HAP-1 (cell line): ENCODE results near the gene SBNO2.

ENCODE experiments used
- DNase-seq, 2 experiments: peaks; one replicate each; pipeline ENCODE4 v3.0.0-alpha.2; 2016 to 2020; ENCODE audit warnings: low spot score in 2 of 2
- H3K27me3 ChIP-seq: fragments of 250-450 bp; sonication (Bioruptor Pico); 2 replicates; pipeline ENCODE4 v1.5.1; 2020; ENCODE audit warnings: low read depth, mild to moderate bottlenecking, moderate library complexity
- H3K36me3 ChIP-seq: fragments of 250-450 bp; sonication (Bioruptor Pico); replicated peaks from 2 replicates; pipeline ENCODE4 v1.5.1; 2020; ENCODE audit warnings: mild to moderate bottlenecking
- H3K4me1 ChIP-seq: fragments of 250-450 bp; sonication (Bioruptor Pico); 2 replicates; pipeline ENCODE4 v1.5.1; 2020; ENCODE audit warnings: mild to moderate bottlenecking
- H3K4me3 ChIP-seq: fragments of 250-450 bp; sonication (Bioruptor Pico); 2 replicates; pipeline ENCODE4 v1.5.1; 2020; ENCODE audit warnings: mild to moderate bottlenecking, moderate library complexity
- H3K9me3 ChIP-seq: fragments of 250-450 bp; sonication (Bioruptor Pico); 2 replicates; pipeline ENCODE4 v1.5.1; 2020; ENCODE audit warnings: mild to moderate bottlenecking, moderate library complexity
- in situ Hi-C: fragments of 300-500 bp; cut with MboI; formaldehyde crosslinking; loops from 3 replicates; pipeline ENCODE4 v1.14.3; 2020; ENCODE audit warnings: low sequenced_read_pairs, inconsistent platforms, mixed read lengths

SBNO2 gene

DNA sequence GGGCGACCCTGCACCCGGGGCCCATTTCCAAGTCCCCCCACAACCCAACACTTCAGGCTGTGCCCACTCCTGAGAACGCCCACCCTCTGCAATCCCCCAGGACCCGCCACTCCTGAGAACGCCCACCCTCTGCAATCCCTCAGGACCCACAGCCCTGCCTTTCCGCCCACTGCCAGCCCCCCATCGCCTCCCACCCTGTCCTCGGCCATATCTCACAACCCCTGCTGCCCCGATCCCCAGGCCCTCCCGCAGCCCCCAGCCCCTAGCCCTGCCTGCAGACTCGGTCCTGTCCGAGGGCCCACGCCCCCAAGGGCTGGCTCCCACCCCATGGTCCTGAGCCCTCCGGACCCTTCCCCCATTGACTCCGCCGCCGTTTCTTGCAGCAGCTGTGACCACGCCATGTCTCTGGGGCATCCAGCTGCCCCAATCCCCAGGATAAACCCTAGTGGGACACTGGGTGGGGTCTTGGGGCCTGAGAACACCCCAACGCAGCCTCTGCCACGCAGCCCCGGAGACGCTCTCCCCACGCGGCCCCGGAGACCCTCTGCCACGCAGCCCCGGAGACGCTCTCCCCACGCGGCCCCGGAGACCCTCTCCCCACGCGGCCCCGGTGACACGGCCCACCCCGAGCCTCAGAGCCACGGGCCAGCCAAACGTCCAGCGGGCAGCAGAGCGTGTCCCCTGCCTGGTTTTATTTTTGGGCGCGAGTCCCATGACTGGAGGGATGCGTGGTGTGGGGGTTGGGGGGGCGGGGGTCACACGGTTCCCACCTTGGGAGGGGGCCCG lies 17.0 kb downstream of the SBNO2 start:
- no peaks in the 10 kb centered on the region for H3K4me1 ChIP-seq
- H3K4me3 ChIP-seq = no peak overlapping the region

DNA sequence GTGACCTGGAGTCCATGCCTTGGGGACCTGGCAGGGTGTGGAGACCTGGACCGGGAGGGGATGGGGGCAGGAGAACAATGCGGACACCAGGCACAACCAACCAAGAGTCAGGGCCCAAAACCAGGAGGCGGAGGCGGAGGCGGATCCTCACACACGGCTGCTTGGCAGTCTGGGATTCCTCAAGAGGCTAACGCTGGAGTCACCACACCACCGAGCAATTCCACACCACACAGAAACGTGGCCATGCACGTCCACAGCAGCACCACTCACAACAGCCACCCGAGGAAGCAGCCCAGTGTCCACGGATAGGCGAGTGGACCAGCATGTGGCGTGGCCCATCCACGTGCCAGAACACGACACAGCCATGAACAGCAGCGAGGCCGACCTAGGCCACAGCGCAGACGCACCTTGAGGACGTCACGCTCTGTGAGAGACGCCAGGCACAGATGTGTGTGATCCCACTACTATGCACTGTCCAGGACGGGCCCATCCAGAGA lies 17.7 kb downstream of the SBNO2 start:
- in situ Hi-C loops = no loop called here
- no peak overlapping the region for H3K4me3 ChIP-seq
- H3K9me3 ChIP-seq = no peaks in the 10 kb centered on the region
- no peaks in the 10 kb centered on the region for H3K27me3 ChIP-seq
- H3K4me1 ChIP-seq = no peaks in the 10 kb centered on the region
- H3K36me3 ChIP-seq = peaks cover 3% of the 10 kb centered on the region; the same call in 1 of the 2 replicates
- DNase-seq = no peak

More for the DNA sequence above, 17.0 kb downstream of the SBNO2 start:
- no peak for DNase-seq
- in situ Hi-C loops = no loop called here
- H3K9me3 ChIP-seq = no peaks in the 10 kb centered on the region
- peaks cover 2% of the 10 kb centered on the region; the same call in 1 of the 2 replicates for H3K36me3 ChIP-seq
- H3K27me3 ChIP-seq = no peaks in the 10 kb centered on the region

DNA sequence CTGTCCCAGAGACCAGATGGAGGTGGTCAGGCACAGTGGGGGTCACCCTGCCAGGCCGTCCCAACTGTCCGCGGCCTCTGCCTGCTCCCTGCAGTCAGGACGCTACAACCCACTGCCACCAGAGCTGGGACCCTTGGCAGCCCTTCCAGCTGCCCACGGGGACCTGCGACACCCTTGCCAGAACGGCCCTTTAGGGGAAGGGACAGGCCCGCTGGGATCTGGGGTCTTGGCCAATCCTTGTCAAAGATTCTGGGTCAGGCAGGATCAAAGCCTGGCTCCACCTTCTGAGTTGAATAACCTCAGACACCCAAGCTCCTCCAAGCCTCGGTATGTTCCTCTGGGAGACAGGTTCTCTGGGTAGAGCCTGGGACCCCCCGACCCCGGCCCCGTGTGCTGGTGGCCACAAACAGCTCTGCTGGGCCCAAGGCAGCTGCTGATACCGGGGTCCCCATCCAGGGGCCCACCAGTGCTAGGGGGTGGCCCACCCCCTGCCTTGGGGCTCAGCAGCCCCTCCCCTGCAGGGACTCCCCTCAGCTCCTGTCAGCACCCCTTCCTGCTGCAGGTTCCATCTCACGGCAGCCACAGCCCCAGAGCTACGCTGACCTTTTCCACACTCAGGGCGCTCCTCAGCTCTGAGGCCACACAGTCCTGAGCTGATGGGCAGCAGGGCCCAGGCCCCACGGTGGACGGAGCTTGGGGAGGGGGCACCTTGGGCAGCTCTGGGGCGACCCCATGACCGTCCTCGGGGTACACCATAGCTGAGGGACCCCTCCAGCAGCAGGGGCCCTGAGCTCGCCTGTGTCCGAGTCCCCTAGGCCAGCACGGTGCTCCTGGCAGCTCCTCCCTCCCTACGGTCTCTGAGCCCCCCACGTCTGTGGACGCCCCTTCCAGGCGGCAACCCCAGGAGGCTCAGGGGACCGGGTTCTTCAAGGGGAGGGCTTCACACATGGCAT lies 18.4 kb downstream of the SBNO2 start:
- Histone ChIP-seq H3K9me3 (no peaks in the 10 kb centered on the region), H3K36me3 (peaks cover 3% of the 10 kb centered on the region; the same call in 1 of the 2 replicates), H3K4me3 (no peak overlapping the region), H3K27me3 (no peaks in the 10 kb centered on the region), H3K4me1 (no peaks in the 10 kb centered on the region)
- in situ Hi-C loops = no loop called here
- DNase-seq = no peak

DNA sequence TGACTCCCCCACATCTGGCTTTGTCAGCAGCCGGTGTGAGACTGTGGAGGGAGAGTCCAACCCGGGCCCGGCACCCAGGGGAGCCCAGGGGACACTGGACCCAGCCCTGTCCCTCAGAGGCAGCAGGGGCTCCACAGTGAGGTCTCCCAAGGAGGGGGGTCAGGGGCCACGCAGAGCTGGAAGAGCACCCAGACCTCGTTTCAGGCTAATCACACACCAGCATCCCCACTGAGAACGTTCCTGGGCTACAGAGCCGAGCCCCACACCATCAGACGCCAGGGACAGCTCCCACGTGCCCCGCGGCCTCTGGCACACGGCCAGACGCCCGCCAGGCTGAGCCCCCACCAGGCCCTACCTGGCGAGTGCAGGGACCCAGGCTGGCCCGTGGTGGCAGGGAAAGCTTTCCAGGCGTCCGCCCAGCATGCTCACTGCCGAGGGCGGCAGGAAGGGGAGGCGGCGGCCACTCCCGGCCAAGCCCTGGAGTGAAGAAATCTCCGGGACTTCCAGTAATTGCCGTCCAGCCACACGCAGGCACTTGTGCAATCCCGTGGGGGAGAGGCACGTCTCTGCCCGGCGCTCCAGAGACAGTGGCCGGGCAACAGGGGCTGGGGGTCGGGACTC lies 19.2 kb downstream of the SBNO2 start:
- Histone ChIP-seq H3K4me1 (no peaks in the 10 kb centered on the region), H3K4me3 (no peak overlapping the region), H3K36me3 (peaks cover 3% of the 10 kb centered on the region; the same call in 1 of the 2 replicates), H3K9me3 (no peaks in the 10 kb centered on the region), H3K27me3 (no peaks in the 10 kb centered on the region)
- no peak for DNase-seq
- in situ Hi-C loops = no loop called here

DNA sequence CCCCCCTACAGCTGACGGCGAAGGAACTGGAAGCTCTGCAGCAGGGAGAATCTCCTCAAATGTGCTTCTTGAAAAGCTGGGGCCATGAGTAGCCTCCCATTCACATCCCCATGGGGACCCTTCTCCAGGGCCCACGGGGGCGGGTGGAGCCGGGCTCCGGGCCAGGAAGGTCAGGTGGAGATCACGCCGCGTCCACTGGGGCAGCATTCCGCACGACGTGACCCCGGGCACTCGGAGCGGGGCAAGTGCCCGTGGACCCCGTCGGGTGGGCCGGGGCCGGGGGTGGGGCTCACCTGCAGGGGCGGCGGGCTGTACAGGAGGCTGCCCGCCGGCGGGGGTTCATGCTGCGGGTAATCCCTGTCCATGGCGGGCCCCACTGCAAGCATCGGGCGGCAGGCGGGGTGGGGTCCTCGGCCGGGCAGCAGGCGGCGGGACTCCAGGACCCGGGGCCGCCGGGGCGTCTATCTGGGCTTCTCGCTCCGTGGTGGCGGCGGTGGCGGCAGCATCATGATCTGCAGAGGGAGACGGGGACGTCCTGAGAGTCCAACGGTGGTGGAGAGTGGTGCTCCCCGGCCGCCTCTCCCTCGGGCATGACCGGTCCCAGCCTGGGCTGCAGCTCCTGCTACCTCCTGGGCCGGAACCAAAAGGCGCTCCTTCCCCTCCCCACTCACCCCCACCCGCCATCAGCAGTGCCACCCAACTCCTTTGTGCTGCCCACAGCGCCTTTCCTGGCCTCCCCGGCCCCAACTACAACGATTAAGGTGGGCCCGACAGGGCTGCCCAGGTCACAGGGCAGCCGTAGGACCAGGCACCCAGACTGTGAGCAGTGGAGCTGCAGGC lies 20.0 kb downstream of the SBNO2 start:
- in situ Hi-C loops = no loop called here
- Histone ChIP-seq H3K9me3 (no peaks in the 10 kb centered on the region), H3K27me3 (no peaks in the 10 kb centered on the region), H3K4me1 (no peaks in the 10 kb centered on the region), H3K36me3 (peaks cover 7% of the 10 kb centered on the region; the same call in 1 of the 2 replicates), H3K4me3 (no peak overlapping the region)
- no peak for DNase-seq

DNA sequence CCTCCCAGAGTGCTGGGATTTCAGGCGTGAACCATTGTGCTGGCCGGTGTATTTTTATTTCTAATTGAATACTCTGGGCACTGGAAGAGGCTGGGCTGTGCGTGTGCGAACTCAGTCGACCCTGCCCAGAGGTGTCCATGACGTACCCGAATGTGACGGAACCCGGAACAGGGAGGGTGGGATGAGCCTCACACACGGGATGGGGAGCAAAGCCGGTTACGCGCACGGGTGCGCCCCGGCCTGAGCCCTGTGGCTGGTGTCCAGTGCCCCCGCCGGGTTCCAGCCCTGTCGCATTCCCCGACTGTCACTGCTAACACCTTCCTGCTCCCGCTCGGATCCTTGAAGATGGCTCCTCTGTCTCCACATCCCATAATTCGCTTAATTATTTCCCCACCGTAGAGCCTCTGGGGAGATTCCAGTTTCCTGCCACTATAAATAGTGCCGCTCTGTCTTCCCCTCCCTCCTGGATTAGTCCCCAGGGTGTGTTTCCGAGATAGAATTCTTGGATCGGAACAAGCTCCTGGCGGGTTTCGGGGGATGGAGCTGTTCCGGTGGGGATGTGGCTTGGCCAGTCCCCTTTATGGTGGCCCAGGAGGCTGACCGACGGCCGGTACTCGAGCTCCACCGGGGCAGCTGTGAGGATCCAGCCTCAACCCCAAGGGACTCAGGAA lies 22.0 kb downstream of the SBNO2 start:
- Histone ChIP-seq H3K4me1 (no peaks in the 10 kb centered on the region), H3K9me3 (no peaks in the 10 kb centered on the region), H3K27me3 (no peaks in the 10 kb centered on the region), H3K36me3 (peaks cover 7% of the 10 kb centered on the region; the same call in 1 of the 2 replicates), H3K4me3 (no peak overlapping the region)
- DNase-seq = no peak
- in situ Hi-C loops = no loop called here

DNA sequence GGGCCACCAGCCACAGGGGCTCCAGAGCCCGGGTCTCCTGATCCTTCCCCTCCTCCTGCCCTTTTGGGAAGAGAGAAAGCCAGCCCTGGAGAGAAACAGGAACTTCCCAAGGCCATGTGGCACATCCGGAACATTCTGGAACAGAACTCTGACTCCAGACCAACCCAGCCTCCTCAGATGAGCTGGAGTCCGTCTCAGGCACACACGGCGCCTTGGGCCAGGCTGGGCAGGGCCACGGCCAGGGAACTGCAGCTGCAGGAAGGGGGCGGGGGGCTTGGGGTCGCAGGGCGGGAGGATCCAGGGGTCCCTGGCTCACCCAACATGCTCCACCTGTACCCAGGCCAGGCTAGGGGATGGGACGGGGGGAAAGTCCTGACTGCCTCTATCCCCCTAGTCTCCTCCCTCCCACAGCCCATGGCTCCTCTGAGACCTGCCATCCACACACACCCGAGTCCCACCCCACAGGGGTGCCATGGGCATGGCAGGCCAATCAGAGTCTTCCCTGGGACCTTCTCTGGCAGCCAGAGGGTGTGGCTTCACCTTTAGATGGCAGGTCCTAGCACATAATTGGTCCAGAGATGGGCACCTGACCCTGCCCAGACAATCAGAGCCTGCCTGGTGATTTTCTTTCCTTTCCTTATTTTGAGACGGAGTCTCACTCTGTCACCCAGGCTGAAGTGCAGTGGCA lies 22.9 kb downstream of the SBNO2 start:
- Histone ChIP-seq H3K4me3 (no peak overlapping the region), H3K27me3 (no peaks in the 10 kb centered on the region), H3K36me3 (peaks cover 7% of the 10 kb centered on the region; the same call in 1 of the 2 replicates), H3K4me1 (no peaks in the 10 kb centered on the region), H3K9me3 (no peaks in the 10 kb centered on the region)
- DNase-seq = no peak
- in situ Hi-C loops = no loop called here

DNA sequence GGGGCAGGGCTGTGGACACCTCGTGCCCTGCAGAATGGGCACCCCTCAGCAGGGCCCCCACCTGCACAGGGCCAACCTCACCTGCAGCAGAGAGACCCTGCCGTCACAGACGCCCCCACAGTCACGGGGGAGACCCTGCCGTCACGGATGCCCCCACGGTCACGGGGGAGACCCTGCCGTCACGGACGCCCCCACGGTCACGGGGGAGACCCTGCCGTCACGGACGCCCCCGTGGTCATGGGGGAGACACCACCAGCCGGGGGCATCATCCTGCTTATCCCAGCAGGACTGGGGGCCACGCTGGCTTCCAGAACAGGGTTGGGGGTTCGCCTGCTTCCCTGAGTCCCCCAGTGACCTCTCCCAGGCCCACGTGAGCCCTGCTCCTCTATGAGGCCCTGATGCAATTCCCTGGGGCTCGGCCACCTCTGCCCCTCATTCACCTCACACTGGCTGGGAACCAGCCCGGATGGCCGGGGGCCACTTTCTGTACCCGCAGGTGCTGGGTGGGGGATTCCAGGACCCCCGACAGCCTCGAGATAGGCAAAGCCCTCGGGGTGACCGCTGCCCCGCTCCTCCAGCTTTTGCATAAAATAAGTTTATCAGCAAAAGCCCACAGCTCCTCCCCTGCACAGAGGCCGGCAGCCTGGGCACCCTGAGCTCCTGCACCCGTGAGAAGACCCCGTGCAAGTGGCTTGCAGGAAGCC lies 23.6 kb downstream of the SBNO2 start:
- no peak for DNase-seq
- Histone ChIP-seq H3K9me3 (no peaks in the 10 kb centered on the region), H3K27me3 (no peaks in the 10 kb centered on the region), H3K4me3 (no peak overlapping the region), H3K36me3 (peaks cover 7% of the 10 kb centered on the region; the same call in 1 of the 2 replicates), H3K4me1 (no peaks in the 10 kb centered on the region)
- in situ Hi-C loops = no loop called here

DNA sequence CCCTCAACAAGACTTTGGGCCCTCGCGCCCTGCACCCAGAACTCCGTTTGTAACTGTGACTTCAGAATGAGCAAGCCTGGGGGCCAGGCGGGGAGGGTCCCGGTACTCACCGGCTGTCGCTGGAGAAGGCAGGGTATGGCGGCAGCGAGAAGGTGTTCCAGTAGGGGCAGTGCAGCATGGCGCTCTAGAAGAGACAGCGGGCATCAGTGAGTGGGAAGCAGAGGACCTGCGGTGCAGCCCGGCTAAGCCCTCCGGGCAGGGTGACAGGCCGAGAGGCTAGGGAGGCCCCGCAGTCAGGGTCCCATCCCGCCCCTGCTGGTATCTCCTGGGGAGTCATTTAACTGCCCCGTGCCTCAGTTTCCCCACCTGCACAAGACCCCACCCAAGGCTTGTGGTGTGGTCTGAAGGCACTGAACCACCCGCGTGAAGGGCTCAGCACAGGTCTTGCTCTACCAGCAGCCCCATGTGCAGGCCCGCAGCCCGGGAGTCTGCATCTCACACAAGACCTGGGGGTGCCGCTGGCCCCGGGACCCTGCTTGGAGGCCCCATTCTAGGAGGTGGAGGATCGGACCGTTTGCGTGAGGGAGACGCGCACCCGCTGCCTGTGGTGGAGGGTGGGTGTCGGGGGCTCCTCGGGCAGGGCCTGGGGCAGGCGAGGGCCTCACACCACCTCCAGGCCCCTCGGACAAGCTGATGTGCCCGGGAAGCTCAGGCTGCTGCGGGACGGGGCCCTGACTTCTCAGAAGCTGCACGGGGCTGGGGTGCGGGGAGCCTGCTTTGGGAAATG lies 24.6 kb downstream of the SBNO2 start:
- Histone ChIP-seq H3K36me3 (peaks cover 7% of the 10 kb centered on the region; the same call in 1 of the 2 replicates), H3K9me3 (no peaks in the 10 kb centered on the region), H3K27me3 (no peaks in the 10 kb centered on the region), H3K4me1 (no peaks in the 10 kb centered on the region), H3K4me3 (no peak overlapping the region)
- in situ Hi-C loops = no loop called here
- no peak for DNase-seq

DNA sequence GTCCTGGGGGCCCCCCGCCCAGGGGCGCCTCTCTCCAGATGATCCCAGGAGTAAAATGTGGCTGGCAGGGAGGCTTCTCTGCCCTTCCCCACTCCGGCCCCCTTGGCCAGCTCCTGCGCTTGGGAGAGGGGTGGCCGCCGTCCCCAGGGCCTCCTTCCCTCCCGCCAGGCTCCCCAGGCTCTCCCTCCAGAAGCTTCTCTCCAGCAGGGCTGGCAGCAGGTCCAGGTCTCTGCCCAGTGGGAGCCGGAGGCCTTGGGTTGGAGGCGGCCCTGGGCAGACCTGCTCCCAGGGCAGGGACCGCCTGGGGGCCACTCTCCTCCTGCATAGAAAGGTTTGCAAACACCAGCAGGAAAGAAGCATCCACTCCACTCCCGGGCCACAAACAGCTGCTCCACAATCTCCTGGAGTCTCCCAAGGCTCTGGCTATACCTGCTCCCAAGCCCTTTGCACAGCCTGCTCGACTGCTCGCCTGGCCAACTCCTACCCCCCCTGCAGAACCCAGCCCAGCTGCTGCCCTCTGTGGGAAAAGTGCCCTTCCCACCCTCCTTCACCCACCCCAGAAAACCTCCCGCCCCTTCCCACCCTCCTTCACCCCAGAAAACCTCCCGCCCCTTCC lies 26.0 kb downstream of the SBNO2 start:
- Histone ChIP-seq H3K36me3 (peaks cover 8% of the 10 kb centered on the region), H3K4me1 (no peaks in the 10 kb centered on the region), H3K4me3 (no peak overlapping the region), H3K9me3 (no peaks in the 10 kb centered on the region), H3K27me3 (no peaks in the 10 kb centered on the region)
- in situ Hi-C loops = no loop called here
- no peak for DNase-seq
